Measurements from ENCODE around the gene TSPAN11.

DNA sequence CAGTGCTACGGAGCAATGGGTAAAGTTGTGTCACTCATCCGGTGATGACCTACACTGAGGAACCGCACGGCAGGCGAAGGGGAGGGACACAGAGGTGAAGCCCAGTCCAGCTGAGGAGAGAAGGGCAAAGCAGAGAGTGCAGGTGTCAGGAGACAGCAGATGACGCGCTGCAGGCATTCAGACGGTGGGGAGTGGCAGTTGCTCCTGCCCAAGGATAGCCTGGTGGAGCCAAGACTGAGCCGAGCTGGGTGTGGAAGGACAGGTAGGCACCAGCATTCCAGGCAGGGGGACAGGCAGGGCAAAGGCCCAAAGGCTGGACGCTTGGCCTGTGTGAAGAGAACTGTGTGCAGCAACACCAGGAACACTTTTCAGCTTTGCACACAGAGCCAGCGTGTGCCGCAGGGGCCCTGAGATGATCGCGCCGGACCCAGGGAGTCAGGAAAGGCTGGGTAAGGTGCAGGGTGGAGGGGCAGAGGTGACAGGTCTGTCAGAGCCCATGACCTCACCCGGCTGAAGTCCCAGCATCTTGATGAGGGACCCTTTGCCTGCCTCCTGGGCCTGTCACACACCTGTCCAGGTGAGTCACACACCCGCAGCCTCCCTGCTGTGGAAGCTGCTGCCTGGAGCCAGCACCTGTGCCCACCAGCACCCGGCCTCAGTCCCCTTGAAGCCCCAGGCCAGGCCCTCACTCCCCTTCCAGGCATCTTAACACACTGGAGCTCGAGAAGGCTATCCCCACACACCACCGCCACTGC, 48.4 kb downstream of the TSPAN11 start:
- TF ChIP-seq JUND (IDR thresholded peaks at IDR 0.05) (no peak), CTCF (IDR thresholded peaks at IDR 0.05; ENCODE audit: low read depth, low read length, missing input control) (no peak), RAD21 (IDR thresholded peaks at IDR 0.05) (no peak), SP1 (IDR thresholded peaks at IDR 0.05) (no peak), ZBTB33 (IDR thresholded peaks at IDR 0.05) (no peak), ATF3 (IDR thresholded peaks at IDR 0.05) (no peak), FOXA1 (IDR thresholded peaks at IDR 0.05) (no peak)
- TF ChIP-seq, protein P1, sequence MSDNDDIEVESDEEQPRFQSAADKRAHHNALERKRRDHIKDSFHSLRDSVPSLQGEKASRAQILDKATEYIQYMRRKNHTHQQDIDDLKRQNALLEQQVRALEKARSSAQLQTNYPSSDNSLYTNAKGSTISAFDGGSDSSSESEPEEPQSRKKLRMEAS (IDR thresholded peaks at IDR 0.05): no peak
